ENCODE data around the gene LRRC1. TPM values are rescaled to one million over a fixed set of nuclear protein-coding genes. Genes with fewer than 3 reads are reported as not detected.

Gene LRRC1
- total and polyA plus RNA-seq, 2 donors (not counting 1 experiment from before 2014, with no cell fraction given), result 3.4 to 8.9 TPM

DNA sequence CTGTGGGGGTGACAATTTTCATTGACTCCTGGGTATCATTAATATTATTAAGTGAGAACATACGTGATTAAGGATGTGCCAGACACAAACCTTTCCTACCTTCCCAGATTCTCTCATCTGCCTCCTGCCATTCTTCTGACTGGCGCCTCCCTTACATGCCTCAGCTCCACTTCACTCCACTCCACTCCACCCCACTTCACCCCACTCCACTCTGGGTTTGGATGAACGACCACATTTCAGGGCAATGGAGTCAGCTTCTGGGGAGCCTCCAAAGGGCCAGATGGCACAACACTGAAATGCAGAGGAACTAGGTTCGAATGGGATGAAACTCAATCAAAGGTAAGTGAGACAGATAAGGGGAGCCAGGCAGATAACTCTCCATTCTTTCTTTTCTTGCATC is 40.5 kb upstream of the LRRC1 start:
- H3K4me3 Mint-ChIP-seq, result no peak overlapping the region
- WGBS (ENCODE audit: insufficient coverage), result 87% methylated on average over 3 of the region's 4 CpGs
- no peaks in the 10 kb centered on the region for H3K79me2 ChIP-seq (ENCODE audit: control insufficient read depth, insufficient read depth, low read length)
- ATAC-seq (ENCODE audit: low read depth) (no peak), DNase-seq (no peak)
- no peak overlapping the region for H3K4me3 ChIP-seq (ENCODE audit: control extremely low read depth in 1 of 5, extremely low read depth in 1 of 5, insufficient read depth in 1 of 5, low read depth in 2 of 5, low read length in 4 of 5)
- no peaks in the 10 kb centered on the region for H4K20me1 ChIP-seq (ENCODE audit: control insufficient read depth, insufficient read depth, low read length, poor library complexity, severe bottlenecking)
- TF ChIP-seq CTCF (IDR thresholded peaks at IDR 0.05), result no peak
- no peak for TF ChIP-seq EZH2 (IDR thresholded peaks at IDR 0.05; ENCODE audit: borderline replicate concordance, insufficient read depth, low read depth, low read length, poor library complexity, severe bottlenecking)
- CTCF ChIA-PET, result no interaction called here
- no peak overlapping the region for H3K4me2 ChIP-seq (replicated peaks; ENCODE audit: low read depth, low read length, poor library complexity, severe bottlenecking)
- H3K27ac Mint-ChIP-seq, result no peak overlapping the region
- no peak overlapping the region for H2AFZ ChIP-seq (ENCODE audit: insufficient read depth, low read depth, low read length, poor library complexity, severe bottlenecking)
- no peak overlapping the region for H3K9ac ChIP-seq (ENCODE audit: low read length)
- H3K36me3 ChIP-seq (replicated peaks in 1 of 2; ENCODE audit: control extremely low read depth in 1 of 2, control insufficient read depth in 1 of 2, extremely low read depth in 1 of 2, insufficient read depth in 2 of 2, low read length in 1 of 2), result no peaks in the 10 kb centered on the region
- H3K27ac ChIP-seq (ENCODE audit: low read length in 2 of 2), result no peak overlapping the region
- H3K9me3 Mint-ChIP-seq (ENCODE audit: insufficient read depth), result no peaks in the 10 kb centered on the region
- H3K9me3 ChIP-seq (ENCODE audit: control extremely low read depth in 1 of 3, control insufficient read depth in 2 of 3, insufficient read depth in 1 of 3, low read length in 2 of 3), result no peaks in the 10 kb centered on the region
- no peaks in the 10 kb centered on the region for H3K27me3 ChIP-seq (replicated peaks in 1 of 4; ENCODE audit: control extremely low read depth in 1 of 4, control insufficient read depth in 3 of 4, insufficient read depth in 4 of 4, low read length in 3 of 4)
- peaks cover 7% of the 10 kb centered on the region for H3K27me3 Mint-ChIP-seq
- intact Hi-C loops (cut with micrococcal nuclease), result no loop called here
- POLR2A ChIA-PET, result no interaction called here
- no peaks in the 10 kb centered on the region for H3K4me1 Mint-ChIP-seq
- H3K4me1 ChIP-seq (ENCODE audit: control insufficient read depth in 2 of 2, insufficient read depth in 2 of 2, low read length in 2 of 2), result no peaks in the 10 kb centered on the region

DNA sequence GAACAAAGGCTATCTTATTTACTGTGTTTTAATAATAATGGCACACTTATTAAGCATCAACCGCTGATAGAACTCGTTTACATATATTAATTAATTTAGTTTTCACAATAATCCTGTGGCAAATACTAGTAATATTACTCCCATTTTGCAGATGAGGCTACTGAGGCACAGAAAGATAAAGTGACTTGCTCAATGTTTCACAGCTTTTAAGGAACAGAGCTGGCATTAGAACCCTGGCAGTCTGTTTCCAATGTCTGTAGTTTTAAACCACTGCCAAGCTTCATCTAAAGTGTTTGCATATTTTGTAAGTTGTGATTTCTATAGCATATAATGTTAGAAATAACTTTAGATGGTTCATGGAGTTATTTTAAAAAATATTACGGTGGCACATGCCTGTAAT is 38.4 kb upstream of the LRRC1 start:
- Histone ChIP-seq H3K9ac (ENCODE audit: low read length) (no peak overlapping the region), H3K4me3 (ENCODE audit: control extremely low read depth in 1 of 5, extremely low read depth in 1 of 5, insufficient read depth in 1 of 5, low read depth in 2 of 5, low read length in 4 of 5) (no peak overlapping the region), H3K27me3 (replicated peaks in 1 of 4; ENCODE audit: control extremely low read depth in 1 of 4, control insufficient read depth in 3 of 4, insufficient read depth in 4 of 4, low read length in 3 of 4) (no peaks in the 10 kb centered on the region), H3K4me2 (replicated peaks; ENCODE audit: low read depth, low read length, poor library complexity, severe bottlenecking) (no peak overlapping the region), H3K36me3 (replicated peaks in 1 of 2; ENCODE audit: control extremely low read depth in 1 of 2, control insufficient read depth in 1 of 2, extremely low read depth in 1 of 2, insufficient read depth in 2 of 2, low read length in 1 of 2) (no peaks in the 10 kb centered on the region), H2AFZ (ENCODE audit: insufficient read depth, low read depth, low read length, poor library complexity, severe bottlenecking) (no peak overlapping the region), H3K9me3 (ENCODE audit: control extremely low read depth in 1 of 3, control insufficient read depth in 2 of 3, insufficient read depth in 1 of 3, low read length in 2 of 3) (no peaks in the 10 kb centered on the region), H4K20me1 (ENCODE audit: control insufficient read depth, insufficient read depth, low read length, poor library complexity, severe bottlenecking) (no peaks in the 10 kb centered on the region), H3K4me1 (ENCODE audit: control insufficient read depth in 2 of 2, insufficient read depth in 2 of 2, low read length in 2 of 2) (no peaks in the 10 kb centered on the region), H3K79me2 (ENCODE audit: control insufficient read depth, insufficient read depth, low read length) (no peaks in the 10 kb centered on the region), H3K27ac (ENCODE audit: low read length in 2 of 2) (no peak overlapping the region)
- Mint-ChIP-seq H3K27me3 (peaks cover 7% of the 10 kb centered on the region), H3K9me3 (ENCODE audit: insufficient read depth) (no peaks in the 10 kb centered on the region), H3K27ac (no peak overlapping the region), H3K4me3 (no peak overlapping the region), H3K4me1 (no peaks in the 10 kb centered on the region)
- ATAC-seq (ENCODE audit: low read depth) (no peak), DNase-seq (no peak)
- intact Hi-C loops (cut with micrococcal nuclease), result no loop called here
- no peak for TF ChIP-seq EZH2 (IDR thresholded peaks at IDR 0.05; ENCODE audit: borderline replicate concordance, insufficient read depth, low read depth, low read length, poor library complexity, severe bottlenecking)
- no peak for TF ChIP-seq CTCF (IDR thresholded peaks at IDR 0.05)
- ChIA-PET CTCF (no interaction called here), POLR2A (no interaction called here)
- no CpG with 5 or more reads among the region's 3 CpGs for WGBS (ENCODE audit: insufficient coverage)
